K562 (cell line): ENCODE data around the gene CAPN10. TPM values are rescaled to one million over a fixed set of nuclear protein-coding genes. Genes with fewer than 3 reads are reported as not detected.

Experiments
- ATAC-seq: fragments of 200-7000 bp; cut with Tn5 transposase; 3 replicates; pipeline ENCODE4 v1.9.1; 2020; ENCODE audit warnings: moderate library complexity
- BruUV-seq: library from RNA; stranded (reverse); fragments of 400-500 nt; replicated peaks from 2 replicates; lab custom pipeline; 2021; lab: Mats Ljungman, UMichigan
- CTCF ChIA-PET: fragments of 300-600 bp; formaldehyde crosslinking; extraction: SDS; loops from one replicate; lab custom pipeline; 2021; ENCODE audit warnings: low intra/inter-chr PET ratio; lab: Yijun Ruan, JAX
- POLR2A ChIA-PET: fragments of 300-600, 350-650 bp; sonication (Branson Sonifier 250); formaldehyde crosslinking; extraction: SDS; loops from one replicate; lab custom pipeline; 2021; ENCODE audit warnings: antibody characterized with exemption, inconsistent platforms; lab: Yijun Ruan, JAX
- DNase-seq, 4 experiments: peaks; one replicate each; pipeline versions ENCODE4 v3.0.0 to v3.0.0-alpha.2; 2011 to 2018; ENCODE audit warnings: low spot score in 3 of 4, mixed read lengths in 3 of 4; ENCODE audit errors: extremely low read depth in 1 of 4
- FAIRE-seq: peaks from 2 replicates; lab custom pipeline; 2011; peaks lifted over from hg19 to GRCh38; lab: Jason Lieb, UNC
- H2AFZ ChIP-seq: 2 replicates; pipeline ENCODE4 v1.6.0; 2011; ENCODE audit warnings: low read depth, low read length, control low read depth, inconsistent platforms
- H3K27ac ChIP-seq: fragments of 200-600 bp; 3 replicates; pipeline ENCODE4 v1.8.0; 2011; ENCODE audit warnings: low read depth, mild to moderate bottlenecking, control low read depth, inconsistent platforms, low read length, moderate library complexity, mixed read lengths; ENCODE audit errors: extremely low read depth
- H3K27me3 ChIP-seq, 2 experiments: fragments of 300-600 bp in 1 of 2; 2 replicates in 1 of 2; 3 replicates in 1 of 2; pipeline versions ENCODE4 v1.6.0 to v1.8.0; 2011; ENCODE audit warnings: inconsistent platforms in 2 of 2, low read length in 2 of 2, mild to moderate bottlenecking in 1 of 2, mixed read lengths in 1 of 2, moderate library complexity in 1 of 2; ENCODE audit not compliant: control insufficient read depth in 2 of 2, insufficient read depth in 2 of 2
- H3K36me3 ChIP-seq: fragments of 300-600 bp; 3 replicates; pipeline ENCODE4 v1.8.0; 2011; ENCODE audit warnings: mild to moderate bottlenecking, low read length, inconsistent platforms; ENCODE audit not compliant: control insufficient read depth, insufficient read depth
- H3K4me1 ChIP-seq, 2 experiments: fragments of 200-600 bp in 1 of 2; replicated peaks in 1 of 2; 2 replicates in 1 of 2; 3 replicates in 1 of 2; pipeline versions ENCODE4 v1.5.1 to v1.8.0; 2011; ENCODE audit warnings: inconsistent platforms in 2 of 2, low read length in 2 of 2, mild to moderate bottlenecking in 1 of 2, mixed read lengths in 1 of 2, moderate library complexity in 1 of 2; ENCODE audit not compliant: control insufficient read depth in 2 of 2, insufficient read depth in 2 of 2
- H3K4me2 ChIP-seq: 2 replicates; pipeline ENCODE4 v1.6.1; 2011; ENCODE audit warnings: low read length, control low read depth, inconsistent platforms, mixed read lengths; ENCODE audit not compliant: insufficient read depth
- H3K4me3 ChIP-seq: fragments of 200-600 bp; sonication (generic), shearing (Covaris generic); 2 replicates; pipeline ENCODE4 v1.5.1; 2016; ENCODE audit warnings: control low read depth, inconsistent platforms
- H3K79me2 ChIP-seq: fragments of 200-600 bp; 3 replicates; pipeline ENCODE4 v1.8.0; 2011; ENCODE audit warnings: low read length, inconsistent platforms; ENCODE audit not compliant: control insufficient read depth, insufficient read depth
- H3K9ac ChIP-seq, 2 experiments: 2 replicates each; pipeline versions ENCODE4 v1.6.0 to v1.6.1; 2011; ENCODE audit warnings: low read depth in 2 of 2, low read length in 2 of 2, control low read depth in 1 of 2, inconsistent platforms in 1 of 2, mild to moderate bottlenecking in 1 of 2, mixed read lengths in 1 of 2; ENCODE audit not compliant: insufficient read depth in 1 of 2
- H3K9me1 ChIP-seq: one replicate; pipeline ENCODE4 v1.6.0; 2011; ENCODE audit warnings: inconsistent platforms, mild to moderate bottlenecking, low read length, moderate library complexity; ENCODE audit not compliant: control insufficient read depth, insufficient read depth
- H3K9me3 ChIP-seq: replicated peaks from 2 replicates; pipeline ENCODE4 v1.5.1; 2011; ENCODE audit warnings: low read depth, low read length, inconsistent platforms; ENCODE audit not compliant: control insufficient read depth, insufficient read depth
- H4K20me1 ChIP-seq: replicated peaks from 2 replicates; pipeline ENCODE4 v1.6.1; 2011; ENCODE audit warnings: low read length, inconsistent platforms, mixed read lengths; ENCODE audit not compliant: control insufficient read depth, insufficient read depth
- MCM3 ChIP-seq: fragments of 450-650 bp; IDR thresholded peaks from 2 replicates; pipeline ENCODE4 v1.6.1; 2016
- MXI1 ChIP-seq: IDR thresholded peaks from 2 replicates; pipeline ENCODE4 v1.6.1; 2011; ENCODE audit warnings: low read depth, mild to moderate bottlenecking, improper control_type of control experiment, low read length
- NUFIP1 ChIP-seq: fragments of 450-650 bp; IDR thresholded peaks from 2 replicates; pipeline ENCODE4 v1.6.1; 2018; ENCODE audit not compliant: partially characterized antibody
- POU5F1 ChIP-seq: fragments of 150-350 bp; IDR thresholded peaks from 2 replicates; pipeline ENCODE4 v1.6.1; 2014; ENCODE audit warnings: borderline replicate concordance, low read length, low read depth, mild to moderate bottlenecking; ENCODE audit not compliant: partially characterized antibody
- PRMT5 ChIP-seq: sonication (generic); formaldehyde crosslinking; IDR thresholded peaks from 2 replicates; pipeline ENCODE4 v1.5.0; 2020; ENCODE audit warnings: missing genetic modification reagents
- ZNF707 ChIP-seq: fragments of 250-450 bp; sonication (Bioruptor Pico); conservative IDR thresholded peaks from 2 replicates; pipeline ENCODE4 v1.8.0; 2022; ENCODE audit warnings: inconsistent platforms, mild to moderate bottlenecking, moderate library complexity
- WGBS: fragments of 100-300 bp; shearing (Covaris generic); methylation state at CpG from one replicate; pipeline ENCODE4 v1.1.6; 2016; ENCODE audit warnings: low coverage, mixed read lengths; ENCODE audit not compliant: insufficient coverage; ENCODE audit errors: missing lambda C conversion rate; 5-methylcytosine and 5-hydroxymethylcytosine counted together
- in situ Hi-C: fragments of 300-500 bp; cut with MboI; formaldehyde crosslinking; loops from 4 replicates; pipeline ENCODE4 v1.15.0; 2018; ENCODE audit warnings: inconsistent platforms, mixed read lengths
- intact Hi-C: fragments of 100-400 bp; cut with micrococcal nuclease; formaldehyde crosslinking; loops from 2 replicates; pipeline ENCODE4 v1.14.2; 2022
- polyA plus RNA-seq, 8 experiments: library from polyadenylated mRNA; depleted of rRNA in 4 of 8; stranded (reverse) in 5 of 8; unstranded in 3 of 8; fragments of >200 nt; fragmentation: Nextera tagmentation in 2 of 8; fragmentation: Illumina TruSeq in 1 of 8; extraction: Ambion mirVana in 2 of 8; extraction: Trizol in 1 of 8; gene quantifications; 2 replicates each; pipeline versions ENCODE4 v1.2.1 to v1.2.3, GENCODE V29; 2011 to 2014; ENCODE audit warnings: inconsistent platforms in 1 of 8, missing spikeins in 1 of 8
- total RNA-seq, 7 experiments: library from RNA; depleted of rRNA in 6 of 7; stranded (reverse); fragments of >200 nt in 6 of 7; fragmentation: Illumina TruSeq in 2 of 7; extraction: Trizol in 2 of 7; gene quantifications; 2 replicates each; pipeline versions ENCODE4 v1.2.1 to v1.2.3, GENCODE V29; 2011 to 2021; ENCODE audit warnings: low replicate concordance in 1 of 7
- TF ChIP-seq, protein P1 (sequence below): IDR thresholded peaks from 2 replicates; pipeline ENCODE4 v1.6.1; 2011; ENCODE audit warnings: borderline replicate concordance, low read depth, mild to moderate bottlenecking, moderate library complexity, low read length; ENCODE audit not compliant: insufficient read depth, poor library complexity, severe bottlenecking

CAPN10 gene
- total and polyA plus RNA-seq, 9 of the 15 experiments (the other 6 are each of a cell fraction or from before 2014, with no cell fraction given): 0.08 to 26.1 (median 8.4) TPM

DNA sequence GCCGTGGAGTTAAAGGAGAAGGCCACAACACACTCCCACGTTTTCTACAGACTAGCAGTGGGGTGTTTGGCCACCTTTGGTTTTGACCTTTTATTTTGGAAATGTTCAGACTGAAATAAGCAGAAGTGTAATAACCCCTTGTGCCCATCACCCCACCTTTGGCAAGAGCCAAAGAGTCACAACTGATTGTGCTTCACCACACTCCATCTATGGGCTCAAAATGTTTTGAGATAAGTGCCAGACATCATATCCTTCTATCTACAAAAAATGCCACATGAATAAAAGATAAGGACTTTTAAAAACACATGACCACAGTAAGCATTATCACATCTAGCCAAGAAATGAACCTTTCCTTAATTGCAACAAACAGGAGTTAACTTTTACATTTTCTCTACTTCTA, 28.9 kb downstream of the CAPN10 start:
- WGBS: 17% methylated on average over 1 of the region's 2 CpGs
- no peak for FAIRE-seq
- no TSS peak for BruUV-seq

More for the DNA sequence above, 28.9 kb downstream of the CAPN10 start:
- H3K9me1 ChIP-seq: no peaks in the 10 kb centered on the region
- CTCF ChIA-PET: no interaction called here
- no peaks in the 10 kb centered on the region for H3K79me2 ChIP-seq
- H3K36me3 ChIP-seq: no peaks in the 10 kb centered on the region
- TF ChIP-seq PRMT5 (CRISPR knock-in tag) (no peak), ZNF707 (CRISPR knock-in tag) (no peak), POU5F1 (no peak), NUFIP1 (no peak), MCM3 (no peak), MXI1 (no peak)
- TF ChIP-seq, protein P1, sequence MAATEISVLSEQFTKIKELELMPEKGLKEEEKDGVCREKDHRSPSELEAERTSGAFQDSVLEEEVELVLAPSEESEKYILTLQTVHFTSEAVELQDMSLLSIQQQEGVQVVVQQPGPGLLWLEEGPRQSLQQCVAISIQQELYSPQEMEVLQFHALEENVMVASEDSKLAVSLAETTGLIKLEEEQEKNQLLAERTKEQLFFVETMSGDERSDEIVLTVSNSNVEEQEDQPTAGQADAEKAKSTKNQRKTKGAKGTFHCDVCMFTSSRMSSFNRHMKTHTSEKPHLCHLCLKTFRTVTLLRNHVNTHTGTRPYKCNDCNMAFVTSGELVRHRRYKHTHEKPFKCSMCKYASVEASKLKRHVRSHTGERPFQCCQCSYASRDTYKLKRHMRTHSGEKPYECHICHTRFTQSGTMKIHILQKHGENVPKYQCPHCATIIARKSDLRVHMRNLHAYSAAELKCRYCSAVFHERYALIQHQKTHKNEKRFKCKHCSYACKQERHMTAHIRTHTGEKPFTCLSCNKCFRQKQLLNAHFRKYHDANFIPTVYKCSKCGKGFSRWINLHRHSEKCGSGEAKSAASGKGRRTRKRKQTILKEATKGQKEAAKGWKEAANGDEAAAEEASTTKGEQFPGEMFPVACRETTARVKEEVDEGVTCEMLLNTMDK: no peak
- no peaks in the 10 kb centered on the region for H4K20me1 ChIP-seq
- H3K27ac ChIP-seq: no peak overlapping the region
- in situ Hi-C loops: no loop called here
- no peak overlapping the region for H3K4me3 ChIP-seq
- DNase-seq (no peak), ATAC-seq (no peak)
- intact Hi-C loops: no loop called here
- no peak overlapping the region for H2AFZ ChIP-seq
- H3K27me3 ChIP-seq: no peaks in the 10 kb centered on the region
- peaks cover 13 to 26% of the 10 kb centered on the region in 2 experiments for H3K4me1 ChIP-seq
- no peak overlapping the region for H3K4me2 ChIP-seq
- H3K9me3 ChIP-seq: no peaks in the 10 kb centered on the region
- H3K9ac ChIP-seq: no peak overlapping the region
- POLR2A ChIA-PET: interaction anchor here (1.5 kb wide), 1 partner anchor 10 kb away, joined by 4 read pairs; the partner anchor contains the start of gene GPR35
